GM18951 (cell line): Measurements from ENCODE around the gene MYBPC3.

Experiments used
- POLR2A ChIP-seq: IDR thresholded peaks from 4 replicates; pipeline ENCODE4 v1.6.1; 2011; ENCODE audit warnings: mild to moderate bottlenecking; ENCODE audit not compliant: insufficient read length, insufficient read depth; ENCODE audit errors: extremely low read depth
- in situ Hi-C: fragments of 300-500 bp; cut with MboI; formaldehyde crosslinking; loops from one replicate; pipeline ENCODE4 v1.12.0; 2022; ENCODE audit warnings: low sequenced_read_pairs, mixed read lengths, inconsistent platforms; ENCODE audit not compliant: unreplicated experiment

MYBPC3 gene

GRCh38 chr11:47358731-47359051 lies 6.2 kb upstream of the MYBPC3 start:
- TF ChIP-seq POLR2A = no peak

DNA sequence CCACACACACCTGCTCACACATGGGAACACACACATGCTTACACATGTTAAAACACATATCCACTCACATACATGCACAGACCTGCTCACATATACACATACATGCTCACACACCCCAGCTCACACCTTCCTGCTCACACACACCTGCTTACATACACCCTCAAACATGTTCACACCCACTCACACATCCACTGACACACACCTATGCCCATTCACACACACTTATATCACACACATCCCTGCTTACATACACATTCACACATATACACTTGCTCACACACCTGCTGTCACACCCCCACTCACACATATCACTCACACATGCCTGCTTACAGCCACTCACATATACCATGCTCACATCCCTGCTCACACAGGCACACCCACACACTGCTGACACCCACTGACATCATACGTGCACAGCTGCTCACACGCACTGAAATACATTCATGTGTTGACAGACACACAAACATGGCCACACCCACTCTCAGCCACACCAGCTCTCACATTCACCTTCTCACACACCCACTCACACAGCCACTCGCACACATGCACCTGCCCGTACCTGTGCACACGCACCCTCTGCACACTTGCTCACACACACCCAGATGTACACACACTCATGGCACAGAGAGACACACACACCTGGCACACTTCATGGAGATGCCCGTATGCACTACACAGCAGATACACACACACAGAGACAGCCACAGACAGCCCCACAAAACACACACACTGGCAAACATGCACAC lies 5.7 kb upstream of the MYBPC3 start:
- in situ Hi-C loops = no loop called here
- TF ChIP-seq POLR2A = no peak

More at GRCh38 chr11:47358731-47359051, 6.2 kb upstream of the MYBPC3 start:
- in situ Hi-C loops = no loop called here

GRCh38 chr11:47356998-47357329 lies 4.5 kb upstream of the MYBPC3 start:
- in situ Hi-C loops = no loop called here
- no peak for TF ChIP-seq POLR2A

- no peak for TF ChIP-seq POLR2A
- in situ Hi-C loops = no loop called here
These were observed 3.9 kb upstream of the MYBPC3 start for GRCh38 chr11:47356129-47356997.

DNA sequence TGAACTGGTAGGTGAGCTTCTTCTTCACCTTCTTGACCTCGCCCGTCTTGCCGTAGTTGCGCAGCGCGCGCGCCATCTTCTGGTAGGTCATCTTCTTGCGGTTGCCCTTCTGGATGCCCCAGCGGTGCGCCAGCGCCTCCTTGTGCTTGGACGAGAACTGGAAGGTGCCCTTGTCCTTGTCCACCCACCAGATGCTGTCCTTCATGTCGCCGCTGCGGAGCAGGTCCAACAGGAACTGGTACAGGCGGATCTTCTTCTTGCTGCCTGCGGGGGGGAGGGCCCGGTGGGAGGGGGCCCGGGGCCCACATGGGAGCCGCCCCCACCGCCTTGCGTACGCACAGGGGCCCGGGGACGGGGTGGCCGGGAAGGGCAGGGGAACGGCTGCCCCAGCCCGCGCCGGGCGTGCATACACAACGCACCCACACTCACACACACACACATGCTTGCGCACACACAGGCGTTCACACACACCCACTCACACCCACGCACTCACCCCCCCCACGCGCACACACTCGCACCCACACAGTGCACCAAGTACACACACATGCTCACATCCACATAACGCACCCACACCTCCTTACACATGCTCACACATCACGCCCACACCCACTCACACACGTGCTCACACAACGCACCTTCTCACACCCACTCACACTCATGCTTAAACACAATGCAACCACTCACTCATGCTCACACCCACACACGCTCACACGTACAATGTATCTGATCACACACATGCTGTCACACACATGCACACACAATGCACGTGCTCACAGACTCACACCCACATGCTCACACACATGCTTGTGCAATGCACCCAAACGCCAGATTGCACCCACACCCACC lies 3.0 kb upstream of the MYBPC3 start:
- no peak for TF ChIP-seq POLR2A
- in situ Hi-C loops = no loop called here

DNA sequence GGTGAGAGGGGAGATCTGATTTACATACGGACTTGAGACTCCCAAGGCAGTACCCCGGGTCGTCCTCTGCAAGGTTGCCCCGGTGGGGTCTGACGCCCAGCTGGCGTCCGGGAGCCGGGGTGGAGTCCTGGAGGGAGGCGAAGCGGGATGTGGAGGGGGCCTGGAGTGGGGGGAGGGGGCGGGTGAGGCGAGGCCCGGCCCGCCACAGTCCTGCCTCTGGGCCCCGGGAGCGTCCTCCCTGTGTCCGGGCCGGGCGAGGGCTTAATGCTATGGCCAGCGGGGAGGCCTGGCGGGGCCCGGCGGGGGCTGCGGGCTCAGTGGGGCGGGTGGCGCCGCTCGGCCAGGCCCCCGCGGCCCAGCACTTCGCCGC lies 2.4 kb upstream of the MYBPC3 start:
- TF ChIP-seq POLR2A = no peak
- in situ Hi-C loops = no loop called here

- no peak for TF ChIP-seq POLR2A
- in situ Hi-C loops = no loop called here
These were observed 1.7 kb upstream of the MYBPC3 start for GRCh38 chr11:47353978-47354774.

- TF ChIP-seq POLR2A = no peak
- in situ Hi-C loops = no loop called here
These were observed 1.1 kb downstream of the MYBPC3 start for GRCh38 chr11:47351156-47352126.

- TF ChIP-seq POLR2A = no peak
- in situ Hi-C loops = no loop called here
These were observed 2.2 kb downstream of the MYBPC3 start for GRCh38 chr11:47350315-47350714.

- in situ Hi-C loops = no loop called here
- no peak for TF ChIP-seq POLR2A
These were observed 2.9 kb downstream of the MYBPC3 start for GRCh38 chr11:47349521-47350095.

DNA sequence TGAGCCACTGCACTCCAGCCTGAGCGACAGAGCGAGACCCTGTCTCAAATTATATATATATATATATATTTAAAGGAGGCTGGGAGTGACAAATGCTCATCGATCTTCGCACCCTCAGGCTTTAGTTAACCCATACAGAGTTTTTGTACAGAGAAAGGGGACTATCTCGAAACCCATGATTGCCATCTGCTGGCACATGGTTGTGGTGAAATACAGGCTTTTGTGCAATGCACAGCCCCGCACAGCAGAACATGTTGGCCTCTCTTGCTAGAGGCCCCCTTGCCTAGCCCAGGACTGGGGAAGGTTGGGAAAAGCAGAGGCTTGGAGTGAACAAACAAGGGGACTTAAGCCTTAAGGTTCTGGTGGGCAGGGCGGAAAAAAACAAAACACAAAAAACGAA lies 3.6 kb downstream of the MYBPC3 start:
- in situ Hi-C loops = no loop called here

More for the DNA sequence above, 3.6 kb downstream of the MYBPC3 start:
- no peak for TF ChIP-seq POLR2A
